ENCODE data around the gene TIGD6. TPM values are rescaled to one million over a fixed set of nuclear protein-coding genes. Genes with fewer than 3 reads are reported as not detected.
A peak's percentile ranks its signal among the peaks of the same experiment; 100 is the strongest.
"Not testable (repeated sequence)": the region's sequence is repeated elsewhere in the genome, so short reads cannot be mapped to it uniquely, and the experiment has no call there.

The TIGD6 gene
- 1 to 10 TPM; 3.4 to 6.4 (median 4.0) TPM for polyA plus RNA-seq (ENCODE audit: low read depth in 6 of 6)

DNA sequence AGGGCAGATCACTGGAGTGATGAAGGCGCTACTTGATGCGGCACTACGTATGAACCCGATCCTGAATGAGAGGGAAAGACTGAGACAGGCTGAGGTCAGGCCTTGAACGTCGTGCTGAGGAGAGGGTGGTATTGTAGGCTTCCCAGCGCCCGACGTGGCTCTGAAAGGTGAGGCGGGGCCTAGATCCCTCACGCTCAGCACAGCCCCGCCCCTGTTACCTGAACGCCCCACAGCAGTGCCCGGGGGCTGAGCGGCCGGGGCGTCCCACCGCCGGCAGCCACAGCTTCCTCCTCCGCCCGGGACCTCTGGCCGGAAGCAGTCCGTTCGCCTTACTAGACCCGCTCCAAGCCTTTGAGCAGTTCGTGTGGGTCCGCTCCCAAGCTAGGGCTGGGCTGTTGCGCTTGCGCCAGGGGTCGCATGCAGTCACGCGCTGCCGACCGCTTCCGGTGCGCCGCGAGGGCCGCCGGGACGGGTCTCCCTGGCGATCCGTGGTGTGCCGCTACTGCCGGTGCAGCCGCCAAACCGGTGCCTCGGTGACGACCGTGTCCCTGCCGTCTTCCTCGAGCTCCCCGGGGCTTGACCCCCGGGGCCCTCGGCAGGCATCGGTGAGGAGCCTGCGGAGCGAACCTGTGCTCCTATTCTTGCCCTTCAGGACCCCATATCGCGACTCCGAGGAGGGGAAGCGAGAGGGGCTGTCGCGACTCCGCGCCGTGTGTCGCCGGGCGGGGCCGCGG, at the start of gene TIGD6, which contains the start of gene HMGXB3:
Gene TIGD6, minus strand, starts transcription at position 399 of the 734 bp plus-strand sequence. CDS start 4,306 bp downstream, outside the sequence.
Gene HMGXB3, plus strand, starts transcription at position 484 of the 734 bp plus-strand sequence. CDS start 4,114 bp downstream, outside the sequence.
- ATAC-seq (ENCODE audit: low read depth in 2 of 2): peak; percentile 83 to 84
- no peaks in the 10 kb centered on the region for H3K9me3 Mint-ChIP-seq
- H3K27ac Mint-ChIP-seq: peak within 1 kb of the TSS; percentile 72 to 98 (median 95)
- H3K4me3 Mint-ChIP-seq: peak within 1 kb of the TSS; percentile 80 to 97 (median 93)
- peaks cover 5 to 19% of the 10 kb centered on the region in 2 donors for H3K36me3 Mint-ChIP-seq
- peaks cover 27 to 32% (median 28%) of the 10 kb centered on the region in 3 donors for H3K4me1 Mint-ChIP-seq
- DNase-seq: peak; percentile 90
- no peaks in the 10 kb centered on the region for H3K27me3 Mint-ChIP-seq

DNA sequence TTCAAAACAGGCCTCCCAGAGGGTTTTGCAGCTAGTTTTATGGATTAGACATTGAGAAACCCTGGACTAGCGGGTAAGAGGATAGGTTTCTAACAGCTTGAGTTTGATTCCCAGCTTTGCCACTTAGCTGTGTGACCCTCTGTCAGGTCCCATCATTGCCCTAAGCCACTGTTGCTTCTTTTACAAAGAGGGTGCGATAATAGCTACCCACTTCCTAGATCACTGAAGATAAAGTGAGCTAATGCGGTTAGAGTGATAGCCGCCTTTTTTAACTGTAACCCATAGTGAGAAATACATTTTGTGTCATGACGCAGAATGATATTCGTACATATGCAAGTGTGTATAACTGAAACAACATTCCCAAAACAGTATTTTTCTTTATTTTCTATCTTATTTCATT, 45.6 kb upstream of the TIGD6 start:
- peaks cover 5 to 10% (median 8%) of the 10 kb centered on the region in 3 donors for H3K4me1 Mint-ChIP-seq
- ATAC-seq (ENCODE audit: low read depth in 2 of 2): no peak
- H3K27ac Mint-ChIP-seq: no peak overlapping the region
- DNase-seq: no peak
- H3K27me3 Mint-ChIP-seq: no peaks in the 10 kb centered on the region
- H3K36me3 Mint-ChIP-seq: peaks cover 22 to 73% of the 10 kb centered on the region in 2 donors
- no peak overlapping the region for H3K4me3 Mint-ChIP-seq
- H3K9me3 Mint-ChIP-seq: no peaks in the 10 kb centered on the region

DNA sequence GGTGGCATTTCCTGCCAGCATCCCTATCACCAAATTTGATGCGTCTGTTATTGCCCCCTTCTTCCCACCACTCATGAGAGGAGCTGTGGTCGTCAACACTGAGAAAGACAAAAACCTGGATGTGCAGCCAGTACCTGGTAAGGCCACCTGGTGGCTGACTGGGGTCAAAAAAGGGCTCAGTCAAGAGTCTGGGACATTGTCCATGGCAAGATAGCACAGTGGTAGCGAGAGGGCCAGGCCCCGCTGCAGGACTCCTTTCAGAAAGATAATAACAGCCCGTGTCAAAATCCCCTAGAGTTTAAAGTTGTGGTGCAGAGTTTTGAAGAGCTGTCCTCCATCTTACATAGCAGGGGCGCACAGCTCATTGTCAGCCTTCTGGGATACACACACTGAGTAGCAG, 45.1 kb upstream of the TIGD6 start:
- ATAC-seq (ENCODE audit: low read depth in 2 of 2) (no peak), DNase-seq (no peak)
- no peaks in the 10 kb centered on the region for H3K27me3 Mint-ChIP-seq
- peak overlapping the region in 1 of 6 donors; percentile 48 for H3K27ac Mint-ChIP-seq
- H3K9me3 Mint-ChIP-seq: no peaks in the 10 kb centered on the region
- peaks cover 5 to 10% (median 8%) of the 10 kb centered on the region in 3 donors for H3K4me1 Mint-ChIP-seq
- H3K36me3 Mint-ChIP-seq: peaks cover 25 to 74% of the 10 kb centered on the region in 2 donors
- H3K4me3 Mint-ChIP-seq: no peak overlapping the region

DNA sequence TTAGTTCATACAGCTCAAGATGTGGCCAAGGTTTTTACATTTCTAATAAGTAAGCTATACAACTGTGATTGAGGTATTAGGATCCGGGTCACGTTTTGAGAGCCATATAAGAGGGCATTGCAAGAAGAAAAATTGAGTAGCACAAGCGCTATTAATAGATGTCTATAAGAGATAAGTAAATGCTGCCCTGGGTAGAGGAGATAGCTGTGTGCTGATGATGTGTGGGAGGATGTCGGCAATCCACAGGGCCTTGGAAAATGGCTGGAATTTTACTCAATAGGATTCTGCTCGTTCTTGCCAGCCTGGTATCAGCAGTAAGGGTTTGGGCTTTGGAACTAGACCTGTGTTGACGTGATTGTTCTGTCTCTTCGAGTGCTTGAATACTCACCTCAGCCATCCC, 44.3 kb upstream of the TIGD6 start:
- DNase-seq (no peak), ATAC-seq (ENCODE audit: low read depth in 2 of 2) (no peak)
- peak overlapping the region in 2 of 6 donors; percentile 24 to 32 for H3K27ac Mint-ChIP-seq
- no peaks in the 10 kb centered on the region for H3K9me3 Mint-ChIP-seq
- H3K4me3 Mint-ChIP-seq: no peak overlapping the region
- no peaks in the 10 kb centered on the region for H3K27me3 Mint-ChIP-seq
- H3K36me3 Mint-ChIP-seq: peaks cover 26 to 75% of the 10 kb centered on the region in 2 donors
- peaks cover 5 to 10% (median 8%) of the 10 kb centered on the region in 3 donors for H3K4me1 Mint-ChIP-seq

DNA sequence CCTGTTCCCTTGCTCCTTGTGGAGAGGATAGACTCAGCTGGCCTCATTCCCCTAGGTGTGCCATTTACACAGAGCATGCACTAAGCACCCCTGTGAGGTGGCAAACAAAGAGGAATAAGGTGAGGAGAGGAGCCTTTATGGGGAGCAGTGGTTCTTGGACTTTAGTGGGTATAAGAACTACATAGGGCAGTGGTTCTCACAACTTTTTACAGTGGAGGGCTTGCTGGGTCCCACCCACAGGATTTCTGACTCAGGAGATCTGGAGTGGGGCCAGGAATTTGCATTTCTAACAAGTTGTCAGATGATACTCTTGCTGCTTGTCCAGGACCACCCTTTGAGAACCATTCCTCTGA, 43.9 kb upstream of the TIGD6 start:
- DNase-seq (no peak), ATAC-seq (ENCODE audit: low read depth in 2 of 2) (no peak)
- peaks cover 26 to 75% of the 10 kb centered on the region in 2 donors for H3K36me3 Mint-ChIP-seq
- H3K27me3 Mint-ChIP-seq: no peaks in the 10 kb centered on the region
- no peaks in the 10 kb centered on the region for H3K9me3 Mint-ChIP-seq
- H3K4me3 Mint-ChIP-seq: no peak overlapping the region
- H3K4me1 Mint-ChIP-seq: peaks cover 5 to 10% (median 8%) of the 10 kb centered on the region in 3 donors
- H3K27ac Mint-ChIP-seq: peak overlapping the region in 1 of 6 donors; percentile 72

DNA sequence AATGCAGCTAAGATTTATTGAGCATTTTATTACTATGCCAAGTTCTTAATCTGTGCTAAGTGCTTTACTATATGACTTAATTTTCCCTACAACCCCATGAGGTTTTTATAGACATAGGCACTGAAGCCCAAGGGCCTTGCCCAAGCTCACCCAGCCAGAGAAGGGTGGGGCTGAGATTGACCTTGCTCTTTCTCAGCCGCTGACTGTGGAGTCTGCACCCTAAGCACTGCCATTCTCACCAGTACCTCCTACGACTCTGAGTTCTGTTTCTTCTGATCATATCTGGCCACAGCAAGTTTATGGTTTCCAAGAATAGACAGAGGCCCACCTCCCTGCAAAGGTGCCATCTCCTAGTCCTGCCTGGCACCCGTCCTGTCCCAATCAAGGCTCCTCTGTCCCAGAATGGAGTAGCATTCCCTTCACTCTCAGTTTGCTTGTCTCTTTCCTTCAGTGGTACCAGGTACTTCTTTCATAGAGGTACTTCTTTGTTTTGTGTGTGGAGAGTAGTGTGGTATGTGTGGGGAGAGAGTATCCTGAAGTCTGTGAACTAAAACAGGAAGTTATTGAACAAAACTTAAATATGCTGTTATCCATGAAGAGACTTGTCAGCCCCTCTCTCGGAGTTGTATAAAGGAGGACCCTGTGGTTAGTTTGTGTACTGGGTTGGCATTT, 43.3 kb upstream of the TIGD6 start:
- Mint-ChIP-seq H3K27ac (peak overlapping the region in 3 of 6 donors; percentile 1 to 72 (median 6)), H3K9me3 (no peaks in the 10 kb centered on the region), H3K4me1 (peaks cover 5 to 10% (median 8%) of the 10 kb centered on the region in 3 donors), H3K36me3 (peaks cover 23 to 71% of the 10 kb centered on the region in 2 donors), H3K4me3 (no peak overlapping the region), H3K27me3 (no peaks in the 10 kb centered on the region)
- no peak for ATAC-seq (ENCODE audit: low read depth in 2 of 2)
- no peak for DNase-seq

DNA sequence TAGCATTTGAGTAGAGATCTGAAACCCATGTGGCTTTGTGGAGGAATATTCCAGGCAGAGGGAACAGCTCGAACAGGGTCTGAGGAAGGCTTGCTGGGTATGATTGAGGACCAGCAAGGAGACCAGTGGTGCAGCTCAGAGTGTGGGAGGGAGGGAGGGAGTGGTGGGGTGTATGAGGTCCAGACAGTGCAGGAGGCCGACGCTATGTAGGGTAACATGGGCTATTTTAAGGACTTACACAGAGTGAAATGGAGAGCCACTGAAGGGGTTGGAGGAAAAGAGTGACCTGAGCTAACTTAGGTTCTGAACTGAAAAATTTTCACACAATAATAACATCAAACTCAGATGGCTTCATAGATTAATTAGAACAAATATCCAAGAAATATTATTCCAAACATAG, 42.0 kb upstream of the TIGD6 start:
- no peak for ATAC-seq (ENCODE audit: low read depth in 2 of 2)
- no peaks in the 10 kb centered on the region for H3K27me3 Mint-ChIP-seq

DNA sequence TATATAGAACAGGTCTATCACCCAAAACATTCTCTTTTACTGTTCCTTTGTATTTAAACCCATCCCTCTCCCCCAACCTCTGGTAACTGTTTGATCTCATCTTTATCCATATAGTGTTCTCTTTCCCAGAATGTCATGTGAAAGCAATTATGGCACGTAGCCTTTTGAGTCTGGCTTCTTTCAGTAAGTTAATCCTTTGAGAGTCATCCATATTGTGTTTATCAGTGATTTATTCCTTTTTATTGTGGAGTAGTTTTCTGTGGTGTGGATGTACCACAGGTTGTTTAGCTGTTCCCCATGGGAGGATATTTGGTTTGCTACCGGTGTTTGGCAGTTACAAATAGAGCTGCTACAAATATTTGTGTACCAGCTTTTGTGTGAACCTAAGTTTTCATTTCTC, 38.1 kb upstream of the TIGD6 start:
- Mint-ChIP-seq H3K4me1 (peaks cover 13 to 24% (median 21%) of the 10 kb centered on the region in 3 donors), H3K36me3 (peaks cover 51 to 65% of the 10 kb centered on the region in 2 donors), H3K9me3 (no peaks in the 10 kb centered on the region), H3K27me3 (no peaks in the 10 kb centered on the region), H3K27ac (peak overlapping the region in 2 of 6 donors; percentile 25 to 29), H3K4me3 (no peak overlapping the region)
- ATAC-seq (ENCODE audit: low read depth in 2 of 2) (no peak), DNase-seq (no peak)

More for the DNA sequence above, 42.0 kb upstream of the TIGD6 start:
- Mint-ChIP-seq H3K27ac (no peak overlapping the region), H3K4me3 (no peak overlapping the region), H3K9me3 (no peaks in the 10 kb centered on the region), H3K4me1 (peaks cover 8 to 10% (median 8%) of the 10 kb centered on the region in 3 donors), H3K36me3 (peaks cover 30 to 67% of the 10 kb centered on the region in 2 donors)
- DNase-seq: no peak

DNA sequence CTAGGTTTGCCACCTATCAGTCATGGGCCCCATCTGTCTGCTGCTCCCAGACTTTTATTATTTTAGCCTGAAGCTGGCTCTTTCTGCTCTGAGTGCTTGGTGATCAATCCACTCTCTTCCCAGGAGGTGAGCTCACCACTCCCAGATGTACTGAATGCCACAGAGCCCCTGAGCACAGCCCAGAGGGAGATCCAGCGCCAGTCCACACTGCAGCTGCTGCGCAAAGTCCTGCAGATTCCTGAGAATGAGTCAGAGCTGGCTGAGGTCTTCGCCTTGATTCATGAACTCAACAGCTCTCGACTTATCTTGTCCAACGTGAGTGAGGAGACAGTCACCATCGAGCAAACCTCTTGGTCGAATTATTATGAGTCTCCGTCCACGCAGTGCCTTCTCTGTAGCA, 36.1 kb upstream of the TIGD6 start:
- no peaks in the 10 kb centered on the region for H3K27me3 Mint-ChIP-seq
- H3K9me3 Mint-ChIP-seq: no peaks in the 10 kb centered on the region
- H3K27ac Mint-ChIP-seq: no peak overlapping the region
- DNase-seq (no peak), ATAC-seq (ENCODE audit: low read depth in 2 of 2) (no peak)
- no peak overlapping the region for H3K4me3 Mint-ChIP-seq
- H3K36me3 Mint-ChIP-seq: peaks cover 55 to 60% of the 10 kb centered on the region in 2 donors
- H3K4me1 Mint-ChIP-seq: peaks cover 12 to 30% (median 25%) of the 10 kb centered on the region in 3 donors

DNA sequence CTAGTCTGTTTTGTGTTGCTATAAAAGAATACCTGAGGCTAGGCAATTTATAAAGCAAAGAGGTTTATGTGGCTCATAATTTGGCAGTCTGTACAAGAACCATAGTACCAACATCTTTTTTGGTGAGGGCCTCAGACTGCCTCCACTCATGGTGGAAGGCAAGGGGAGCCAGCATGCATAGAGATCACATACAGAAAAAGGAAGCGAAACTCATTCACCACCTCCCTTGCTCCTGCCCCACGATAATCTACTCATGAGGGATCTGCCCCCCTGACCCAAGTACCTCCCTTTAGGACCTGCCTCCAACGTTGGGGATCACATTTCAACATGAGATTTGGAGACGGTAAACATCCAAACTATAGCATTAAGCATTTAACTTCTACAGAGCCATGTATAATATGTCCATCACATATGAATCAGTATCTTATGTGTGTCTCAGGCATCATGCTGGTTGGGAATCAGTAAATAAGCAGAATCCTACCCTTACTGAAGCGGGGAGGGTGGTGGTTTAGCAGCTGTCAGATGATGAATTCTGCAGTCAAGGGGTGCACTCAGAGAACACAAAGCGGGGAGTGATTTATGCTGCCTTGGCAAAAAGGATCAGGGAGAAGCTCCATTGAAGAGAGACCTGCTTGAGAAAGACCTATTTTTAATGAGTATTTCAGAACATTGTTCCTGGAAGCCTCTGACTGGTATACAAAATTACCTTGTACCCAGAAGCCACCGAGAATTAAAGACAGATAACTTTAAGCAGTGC, 34.9 kb upstream of the TIGD6 start:
- peaks cover 12 to 30% (median 25%) of the 10 kb centered on the region in 3 donors for H3K4me1 Mint-ChIP-seq
- H3K27ac Mint-ChIP-seq: peak overlapping the region; percentile 21 to 50 (median 42)
- no peaks in the 10 kb centered on the region for H3K27me3 Mint-ChIP-seq
- no peak overlapping the region for H3K4me3 Mint-ChIP-seq
- H3K9me3 Mint-ChIP-seq: no peaks in the 10 kb centered on the region
- peak; percentile 85 to 94 for ATAC-seq (ENCODE audit: low read depth in 2 of 2)
- H3K36me3 Mint-ChIP-seq: peaks cover 54 to 56% of the 10 kb centered on the region in 2 donors
- peak; percentile 35 for DNase-seq

DNA sequence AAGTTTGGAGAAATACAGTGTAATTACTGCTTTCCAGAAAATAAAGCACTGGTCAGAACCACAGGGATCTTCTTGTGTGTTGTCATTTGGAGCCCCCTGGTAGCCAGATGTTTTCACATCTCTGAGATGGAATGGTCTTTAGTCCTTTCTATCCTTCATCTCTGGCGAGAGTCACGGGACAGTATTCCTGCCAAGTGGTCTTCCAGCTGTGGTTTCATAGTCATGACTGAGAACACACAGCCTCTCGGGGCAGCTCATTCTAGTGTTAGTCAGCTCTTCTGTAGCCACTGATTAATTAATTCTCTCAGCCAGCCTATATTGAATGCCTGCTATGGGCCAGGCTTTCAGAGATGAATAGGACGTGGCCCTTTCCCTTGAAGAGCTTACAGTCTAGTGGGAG, 34.2 kb upstream of the TIGD6 start:
- peaks cover 50 to 57% of the 10 kb centered on the region in 2 donors for H3K36me3 Mint-ChIP-seq
- H3K27ac Mint-ChIP-seq: peak overlapping the region in 1 of 6 donors; percentile 36
- peaks cover 12 to 30% (median 25%) of the 10 kb centered on the region in 3 donors for H3K4me1 Mint-ChIP-seq
- DNase-seq (no peak), ATAC-seq (ENCODE audit: low read depth in 2 of 2) (no peak)
- no peaks in the 10 kb centered on the region for H3K9me3 Mint-ChIP-seq
- no peak overlapping the region for H3K4me3 Mint-ChIP-seq
- no peaks in the 10 kb centered on the region for H3K27me3 Mint-ChIP-seq

DNA sequence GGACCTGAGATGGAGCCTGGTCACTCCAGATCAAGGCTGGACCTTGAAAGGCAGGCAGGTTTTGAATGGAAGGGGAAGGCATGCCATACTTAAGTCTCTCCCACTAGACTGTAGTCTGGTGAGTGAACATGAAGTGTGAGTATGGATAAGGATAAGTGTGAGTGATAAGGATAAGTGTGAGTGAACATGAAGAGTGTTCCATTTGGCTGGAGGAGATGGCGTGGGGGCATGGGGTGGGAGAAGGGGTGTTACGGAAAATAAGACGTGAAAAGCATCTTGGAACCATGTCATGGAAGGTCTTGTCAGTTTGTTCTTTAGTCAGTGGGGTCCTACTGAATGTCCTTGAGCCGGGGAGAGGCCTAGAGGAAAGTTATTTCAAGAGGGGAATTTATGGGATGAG, 32.9 kb upstream of the TIGD6 start:
- no peak overlapping the region for H3K4me3 Mint-ChIP-seq
- no peak for ATAC-seq (ENCODE audit: low read depth in 2 of 2)
- H3K27ac Mint-ChIP-seq: peak overlapping the region in 2 of 6 donors; percentile 16 to 75
- peaks cover 12 to 29% (median 25%) of the 10 kb centered on the region in 3 donors for H3K4me1 Mint-ChIP-seq
- H3K27me3 Mint-ChIP-seq: no peaks in the 10 kb centered on the region
- no peaks in the 10 kb centered on the region for H3K9me3 Mint-ChIP-seq
- peaks cover 50 to 52% of the 10 kb centered on the region in 2 donors for H3K36me3 Mint-ChIP-seq
- DNase-seq: no peak

DNA sequence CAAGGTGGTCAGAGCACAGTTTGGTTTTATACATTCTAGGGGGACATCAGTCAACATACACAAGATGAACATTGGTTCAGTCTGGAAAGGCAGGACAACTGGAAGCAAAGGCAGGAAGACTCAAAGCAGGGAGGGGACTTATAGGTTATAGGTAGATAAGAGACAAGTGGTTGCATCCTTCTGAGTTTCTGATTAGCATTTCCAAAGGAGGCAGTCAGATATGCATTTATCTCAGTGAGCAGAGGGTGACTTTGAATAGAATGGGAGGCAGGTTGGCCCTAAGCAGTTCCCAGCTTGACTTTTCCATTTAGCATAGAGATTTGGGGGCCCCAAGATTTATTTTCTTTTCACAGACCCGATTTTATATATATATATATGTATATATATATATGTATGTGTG, 27.6 kb upstream of the TIGD6 start:
- H3K27me3 Mint-ChIP-seq; H3K4me3 Mint-ChIP-seq; DNase-seq; H3K4me1 Mint-ChIP-seq; H3K27ac Mint-ChIP-seq; ATAC-seq (ENCODE audit: low read depth in 2 of 2); H3K9me3 Mint-ChIP-seq: not testable (repeated sequence)
- H3K36me3 Mint-ChIP-seq: peaks cover 29 to 43% of the 10 kb centered on the region in 2 donors
